Endothelial cell of umbilical vein (primary cell): ENCODE results near the gene VPS9D1. TPM values are rescaled to one million over a fixed set of nuclear protein-coding genes. Genes with fewer than 3 reads are reported as not detected.

Experiments
- BruUV-seq: library from RNA; stranded (reverse); fragments of 400-500 nt; replicated peaks from 2 replicates; lab custom pipeline; 2021; lab: Mats Ljungman, UMichigan
- CTCF ChIA-PET: fragments of 300-600, 350-600 bp; sonication (Branson Sonifier 250); formaldehyde crosslinking; loops from one replicate; lab custom pipeline; 2021; ENCODE audit warnings: antibody characterized with exemption, inconsistent platforms; lab: Charles Lee
- POLR2A ChIA-PET: fragments of 300-600, 350-600 bp; sonication (Branson Sonifier 250); formaldehyde crosslinking; loops from one replicate; lab custom pipeline; 2021; ENCODE audit warnings: antibody characterized with exemption, inconsistent platforms; lab: Charles Lee
- DNase-seq: peaks from one replicate; pipeline ENCODE4 v3.0.0-alpha.2; 2011; ENCODE audit warnings: low read depth, low spot score
- FAIRE-seq: peaks from 2 replicates; lab custom pipeline; 2011; peaks lifted over from hg19 to GRCh38; lab: Jason Lieb, UNC
- H2AFZ ChIP-seq: 2 replicates; pipeline ENCODE4 v1.6.0; 2012; ENCODE audit warnings: low read depth, low read length, control low read depth, inconsistent platforms
- H3K27ac ChIP-seq: 2 replicates; pipeline ENCODE4 v1.5.1; 2011; ENCODE audit warnings: low read depth, mild to moderate bottlenecking, control low read depth, low read length, moderate library complexity; ENCODE audit not compliant: insufficient read depth
- H3K27me3 ChIP-seq, 2 experiments: 2 replicates each; pipeline versions ENCODE4 v1.6.0 to v1.6.1; 2011; ENCODE audit warnings: low read length in 2 of 2, mixed read lengths in 1 of 2; ENCODE audit not compliant: control insufficient read depth in 2 of 2, insufficient read depth in 2 of 2
- H3K36me3 ChIP-seq, 2 experiments: 2 replicates in 1 of 2; 3 replicates in 1 of 2; pipeline ENCODE4 v1.5.1; 2011; ENCODE audit warnings: low read length in 2 of 2, mild to moderate bottlenecking in 1 of 2, moderate library complexity in 1 of 2; ENCODE audit not compliant: control insufficient read depth in 2 of 2, insufficient read depth in 2 of 2; ENCODE audit errors: extremely low read depth in 1 of 2
- H3K4me1 ChIP-seq: 3 replicates; pipeline ENCODE4 v1.5.1; 2011; ENCODE audit warnings: mild to moderate bottlenecking, low read length; ENCODE audit not compliant: control insufficient read depth, insufficient read depth; ENCODE audit errors: extremely low read depth
- H3K4me2 ChIP-seq: 2 replicates; pipeline ENCODE4 v1.6.1; 2011; ENCODE audit warnings: low read length, control low read depth, mixed read lengths; ENCODE audit not compliant: insufficient read depth
- H3K4me3 ChIP-seq, 3 experiments: fragments of 200-600 bp in 1 of 3; sonication (generic), shearing (Covaris generic) in 1 of 3; replicated peaks in 1 of 3; 2 replicates each; pipeline ENCODE4 v1.5.1; 2011 to 2016; ENCODE audit warnings: control low read depth in 3 of 3, low read length in 3 of 3, mild to moderate bottlenecking in 2 of 3, inconsistent platforms in 1 of 3, low read depth in 1 of 3, moderate library complexity in 1 of 3; ENCODE audit not compliant: insufficient read depth in 1 of 3
- H3K79me2 ChIP-seq: 2 replicates; pipeline ENCODE4 v1.6.0; 2012; ENCODE audit warnings: low read length, inconsistent platforms; ENCODE audit not compliant: control insufficient read depth, insufficient read depth
- H3K9ac ChIP-seq: replicated peaks from 2 replicates; pipeline ENCODE3; 2011; ENCODE audit warnings: low read length, control low read depth; ENCODE audit not compliant: insufficient read depth; ENCODE audit errors: extremely low read depth
- H3K9me1 ChIP-seq: replicated peaks from 3 replicates; pipeline ENCODE4 v1.6.0; 2011; ENCODE audit warnings: mild to moderate bottlenecking, low read length; ENCODE audit not compliant: control insufficient read depth, insufficient read depth; ENCODE audit errors: extremely low read depth
- H3K9me3 ChIP-seq: replicated peaks from 2 replicates; pipeline ENCODE4 v1.5.1; 2012; ENCODE audit warnings: low read length, inconsistent platforms; ENCODE audit not compliant: control insufficient read depth, insufficient read depth
- H4K20me1 ChIP-seq: replicated peaks from 2 replicates; pipeline ENCODE3; 2011; ENCODE audit warnings: mild to moderate bottlenecking, low read length; ENCODE audit not compliant: control insufficient read depth, insufficient read depth; ENCODE audit errors: extremely low read depth
- CTCF ChIP-seq, 2 donors: IDR thresholded peaks; 1 replicate in 1 of 2; 2 replicates in 1 of 2; pipeline ENCODE4 v1.5.1; 2011; ENCODE audit warnings: low read length in 2 of 2, mild to moderate bottlenecking in 2 of 2, moderate library complexity in 2 of 2, control low read depth in 1 of 2, inconsistent platforms in 1 of 2, low read depth in 1 of 2; ENCODE audit not compliant: insufficient read depth in 1 of 2; ENCODE audit errors: extremely low read depth in 1 of 2
- EZH2 ChIP-seq: IDR thresholded peaks from 2 replicates; pipeline ENCODE4 v1.6.1; 2012; ENCODE audit warnings: borderline replicate concordance, low read depth, mild to moderate bottlenecking, moderate library complexity, low read length, inconsistent platforms; ENCODE audit not compliant: severe bottlenecking
- FOS ChIP-seq: IDR thresholded peaks from 2 replicates; pipeline ENCODE4 v1.6.1; 2011; ENCODE audit warnings: mild to moderate bottlenecking, low read length, moderate library complexity, borderline replicate concordance; ENCODE audit not compliant: insufficient read depth
- GATA2 ChIP-seq: IDR thresholded peaks from 2 replicates; pipeline ENCODE4 v1.7.0; 2011; ENCODE audit warnings: low read depth, mild to moderate bottlenecking, moderate library complexity, mixed read lengths, low read length; ENCODE audit not compliant: insufficient read length, insufficient read depth
- JUN ChIP-seq: IDR thresholded peaks from 2 replicates; pipeline ENCODE4 v1.6.1; 2011; ENCODE audit warnings: borderline replicate concordance, low read depth; ENCODE audit not compliant: insufficient read length, insufficient read depth
- MAX ChIP-seq: IDR thresholded peaks from 2 replicates; pipeline ENCODE4 v1.6.1; 2011; ENCODE audit not compliant: insufficient read depth, insufficient read length
- MYC ChIP-seq: IDR thresholded peaks from one replicate; pipeline ENCODE4 v1.6.1; 2011; ENCODE audit warnings: mild to moderate bottlenecking, low read depth, low read length
- POLR2A ChIP-seq: IDR thresholded peaks from 2 replicates; pipeline ENCODE4 v1.6.1; 2012; ENCODE audit warnings: low read depth, mild to moderate bottlenecking, control low read depth, low read length
- POLR2AphosphoS5 ChIP-seq: IDR thresholded peaks from 2 replicates; pipeline ENCODE4 v1.6.1; 2012; ENCODE audit warnings: low read depth, mild to moderate bottlenecking, control low read depth, low read length, moderate library complexity; ENCODE audit not compliant: insufficient read depth
- dilution Hi-C: fragments of 300-500 bp; cut with MboI; formaldehyde crosslinking; loops from one replicate; pipeline ENCODE4 v1.15.0; 2019; ENCODE audit warnings: low sequenced_read_pairs; ENCODE audit not compliant: extremely low pct_ligation_motif_present
- intact Hi-C: fragments of 100-400 bp; cut with micrococcal nuclease; formaldehyde crosslinking; loops from one replicate; pipeline ENCODE4 v1.10.0; 2022
- polyA plus RNA-seq, 4 experiments: library from polyadenylated mRNA; depleted of rRNA in 3 of 4; stranded (reverse) in 3 of 4; unstranded in 1 of 4; fragments of >200 nt; gene quantifications; 2 replicates each; pipeline versions ENCODE4 v1.2.1 to v1.2.3, GENCODE V29; 2011 to 2012; ENCODE audit warnings: missing spikeins in 1 of 4
- total RNA-seq: library from RNA; stranded (reverse); gene quantifications from 2 replicates; pipeline ENCODE4 v1.2.3, GENCODE V29; 2021

VPS9D1 gene
- total and polyA plus RNA-seq, 2 donors (not counting 3 experiments of a cell fraction or from before 2014, with no cell fraction given): 15.5 to 17.3 TPM

GRCh38 chr16:89716493-89716892, 4.2 kb downstream of the VPS9D1 start:
- Histone ChIP-seq H3K4me1 (peaks cover 28% of the 10 kb centered on the region), H3K27me3 (no peaks in the 10 kb centered on the region), H3K4me2 (no peak overlapping the region), H3K9me3 (no peaks in the 10 kb centered on the region), H3K79me2 (peaks cover 14% of the 10 kb centered on the region), H4K20me1 (no peaks in the 10 kb centered on the region), H3K9me1 (no peaks in the 10 kb centered on the region), H3K36me3 (peaks cover 0 to 3% of the 10 kb centered on the region in 2 experiments), H3K27ac (no peak overlapping the region), H2AFZ (no peak overlapping the region), H3K4me3 (no peak overlapping the region), H3K9ac (no peak overlapping the region)
- DNase-seq: no peak
- intact Hi-C loops (no loop called here), dilution Hi-C loops (no loop called here)
- no peak for FAIRE-seq
- no TSS peak for BruUV-seq
- ChIA-PET CTCF (interaction anchor here (1.3 kb wide), 1 partner anchor 11 kb away, joined by 5 read pairs; no protein-coding TSS in a partner anchor), POLR2A (no interaction called here)
- no peak for TF ChIP-seq GATA2
- no peak for TF ChIP-seq POLR2A
- no peak for TF ChIP-seq JUN
- no peak for TF ChIP-seq POLR2AphosphoS5
- TF ChIP-seq EZH2: no peak
- TF ChIP-seq CTCF (IDR thresholded peaks at IDR 0.05; ENCODE audit: extremely low read depth in 1 of 2, insufficient read depth in 1 of 2, low read depth in 1 of 2, low read length in 2 of 2): no peak
- no peak for TF ChIP-seq FOS
- TF ChIP-seq MAX: no peak
- TF ChIP-seq MYC: no peak
